Measurements from ENCODE around the gene MMD2.

DNA sequence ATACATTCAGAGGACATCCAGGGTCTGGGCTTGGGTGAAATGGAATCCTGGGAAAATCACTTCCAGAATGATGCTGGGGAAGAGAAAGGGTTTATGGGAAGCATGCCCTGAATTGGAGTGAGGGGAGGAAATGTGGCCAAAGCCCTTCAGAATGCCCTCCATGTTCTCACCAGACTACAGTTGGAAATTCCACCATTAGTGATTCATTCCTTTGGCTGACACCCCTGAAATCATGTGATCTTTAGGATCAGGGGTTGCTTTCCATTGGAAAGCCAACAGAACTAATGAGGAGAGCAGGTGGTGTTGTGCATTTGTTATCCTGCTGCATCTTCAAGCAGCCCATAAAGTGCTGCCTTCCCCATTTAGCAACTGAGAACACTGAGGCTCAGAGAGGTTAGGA lies 54.6 kb downstream of the MMD2 start:
- TF ChIP-seq TAF1 (IDR thresholded peaks at IDR 0.05; ENCODE audit: borderline replicate concordance, insufficient read depth, low read length) (no peak), SIN3A (IDR thresholded peaks at IDR 0.05; ENCODE audit: borderline replicate concordance, insufficient read depth, low read length) (no peak), POLR2AphosphoS5 (IDR thresholded peaks at IDR 0.05; ENCODE audit: low read depth, low read length) (no peak)
- TF ChIP-seq, protein P1, sequence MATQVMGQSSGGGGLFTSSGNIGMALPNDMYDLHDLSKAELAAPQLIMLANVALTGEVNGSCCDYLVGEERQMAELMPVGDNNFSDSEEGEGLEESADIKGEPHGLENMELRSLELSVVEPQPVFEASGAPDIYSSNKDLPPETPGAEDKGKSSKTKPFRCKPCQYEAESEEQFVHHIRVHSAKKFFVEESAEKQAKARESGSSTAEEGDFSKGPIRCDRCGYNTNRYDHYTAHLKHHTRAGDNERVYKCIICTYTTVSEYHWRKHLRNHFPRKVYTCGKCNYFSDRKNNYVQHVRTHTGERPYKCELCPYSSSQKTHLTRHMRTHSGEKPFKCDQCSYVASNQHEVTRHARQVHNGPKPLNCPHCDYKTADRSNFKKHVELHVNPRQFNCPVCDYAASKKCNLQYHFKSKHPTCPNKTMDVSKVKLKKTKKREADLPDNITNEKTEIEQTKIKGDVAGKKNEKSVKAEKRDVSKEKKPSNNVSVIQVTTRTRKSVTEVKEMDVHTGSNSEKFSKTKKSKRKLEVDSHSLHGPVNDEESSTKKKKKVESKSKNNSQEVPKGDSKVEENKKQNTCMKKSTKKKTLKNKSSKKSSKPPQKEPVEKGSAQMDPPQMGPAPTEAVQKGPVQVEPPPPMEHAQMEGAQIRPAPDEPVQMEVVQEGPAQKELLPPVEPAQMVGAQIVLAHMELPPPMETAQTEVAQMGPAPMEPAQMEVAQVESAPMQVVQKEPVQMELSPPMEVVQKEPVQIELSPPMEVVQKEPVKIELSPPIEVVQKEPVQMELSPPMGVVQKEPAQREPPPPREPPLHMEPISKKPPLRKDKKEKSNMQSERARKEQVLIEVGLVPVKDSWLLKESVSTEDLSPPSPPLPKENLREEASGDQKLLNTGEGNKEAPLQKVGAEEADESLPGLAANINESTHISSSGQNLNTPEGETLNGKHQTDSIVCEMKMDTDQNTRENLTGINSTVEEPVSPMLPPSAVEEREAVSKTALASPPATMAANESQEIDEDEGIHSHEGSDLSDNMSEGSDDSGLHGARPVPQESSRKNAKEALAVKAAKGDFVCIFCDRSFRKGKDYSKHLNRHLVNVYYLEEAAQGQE (IDR thresholded peaks at IDR 0.05; ENCODE audit: insufficient read depth in 1 of 2, low read depth in 2 of 2, low read length in 2 of 2): no peak
